ENCODE data around the gene ARFGEF3.
"Not testable (repeated sequence)": the region's sequence is repeated elsewhere in the genome, so short reads cannot be mapped to it uniquely, and the experiment has no call there.

ARFGEF3 gene

DNA sequence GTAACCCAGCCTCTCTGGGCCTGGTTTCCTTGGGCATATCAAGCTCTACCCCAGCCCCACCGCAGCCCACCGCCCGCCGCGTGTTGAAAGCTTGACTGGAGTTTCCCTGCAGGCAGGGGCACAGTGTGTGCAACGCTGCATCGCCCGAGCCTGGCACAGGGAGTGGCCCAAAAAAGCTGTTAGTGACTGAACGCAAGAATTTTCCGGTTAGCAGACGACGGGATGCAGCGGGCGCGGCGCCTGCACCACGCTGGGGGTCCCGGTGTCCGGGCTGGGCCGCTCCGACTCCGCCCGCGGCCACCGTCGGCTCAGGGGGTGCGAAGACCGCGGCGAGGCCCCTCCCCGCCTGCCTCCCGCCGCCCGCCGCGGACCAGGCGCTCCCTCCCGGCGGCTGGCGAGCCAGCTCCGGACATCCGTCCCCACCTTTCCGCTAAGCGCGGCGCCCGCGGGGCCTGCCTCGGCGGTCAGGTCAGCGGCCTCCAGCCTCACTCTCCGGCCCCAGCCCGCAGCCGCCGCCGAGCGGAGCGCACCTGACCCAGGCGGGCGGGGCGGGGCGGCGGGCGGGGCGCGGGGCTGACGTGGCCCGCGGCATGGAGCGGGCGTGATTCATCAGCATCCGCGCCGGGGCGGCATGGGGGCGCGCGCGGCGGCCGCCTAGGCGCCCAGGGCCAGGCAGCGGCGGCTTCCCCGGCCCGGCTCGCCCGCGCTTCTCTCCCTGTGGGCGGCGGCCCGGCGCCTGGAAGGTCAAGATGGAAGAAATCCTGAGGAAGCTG, at the start of gene ARFGEF3:
ARFGEF3 (plus strand) TSS at position 602 of the 773 bp plus-strand sequence; CDS start at position 750, 148 bp downstream.
- DNase-seq = peak in 1 of 2 donors; percentile 26

DNA sequence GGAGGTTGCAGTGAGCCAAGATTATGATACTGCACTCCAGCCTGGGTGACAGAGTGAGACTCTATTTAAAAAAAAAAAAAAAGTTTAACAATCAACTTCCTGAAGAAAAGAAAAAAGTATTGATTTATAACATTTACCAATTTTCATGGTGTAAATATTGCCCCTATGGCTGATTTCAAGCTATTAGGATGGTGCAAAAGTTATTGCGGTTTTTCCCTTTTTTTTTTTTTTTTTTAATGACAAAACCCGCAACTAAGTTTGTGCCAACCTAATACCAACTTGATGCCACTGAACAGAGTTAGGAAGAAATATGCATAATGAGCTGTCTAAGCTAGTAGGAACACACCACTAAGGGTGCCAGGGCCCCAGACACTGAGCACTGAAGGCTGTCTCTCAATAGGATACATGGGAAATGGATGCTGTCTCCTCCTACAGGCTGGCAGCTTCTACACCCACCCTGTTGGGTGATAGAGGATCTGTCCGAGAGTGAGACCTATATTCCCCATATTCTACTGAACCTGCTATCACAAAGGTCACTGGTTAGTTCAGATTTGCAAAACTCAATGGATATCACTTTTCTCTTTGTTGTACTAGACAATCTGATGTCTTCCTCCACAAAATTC, 48.0 kb upstream of the ARFGEF3 start:
- DNase-seq = no peak

DNA sequence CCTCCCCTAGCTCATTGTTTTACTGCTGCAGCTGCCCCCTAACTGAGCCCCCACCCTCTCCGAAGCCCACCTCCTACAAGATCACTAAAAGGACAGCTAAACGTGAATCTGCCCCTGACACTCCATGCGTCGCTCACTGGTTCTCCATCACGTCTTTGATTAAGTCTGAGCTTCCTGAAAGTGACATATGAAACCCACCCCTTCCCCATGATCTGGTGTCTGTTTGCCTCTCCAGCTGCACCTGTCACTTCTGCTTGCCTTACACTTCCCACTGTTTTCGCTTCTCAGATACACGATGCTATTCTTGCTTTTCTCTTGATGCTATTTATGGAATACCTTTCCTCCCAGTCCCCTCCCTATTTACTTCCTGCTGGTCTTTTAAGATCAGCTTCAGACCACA, 46.5 kb upstream of the ARFGEF3 start:
- no peak for DNase-seq

- DNase-seq = peak; percentile 46 to 71
These were observed 45.7 kb upstream of the ARFGEF3 start for GRCh38 chr6:138115877-138116660.

- DNase-seq = no peak
These were observed 45.1 kb upstream of the ARFGEF3 start for GRCh38 chr6:138116661-138116999.

GRCh38 chr6:138117376-138117914, 44.3 kb upstream of the ARFGEF3 start:
- no peak for DNase-seq

DNA sequence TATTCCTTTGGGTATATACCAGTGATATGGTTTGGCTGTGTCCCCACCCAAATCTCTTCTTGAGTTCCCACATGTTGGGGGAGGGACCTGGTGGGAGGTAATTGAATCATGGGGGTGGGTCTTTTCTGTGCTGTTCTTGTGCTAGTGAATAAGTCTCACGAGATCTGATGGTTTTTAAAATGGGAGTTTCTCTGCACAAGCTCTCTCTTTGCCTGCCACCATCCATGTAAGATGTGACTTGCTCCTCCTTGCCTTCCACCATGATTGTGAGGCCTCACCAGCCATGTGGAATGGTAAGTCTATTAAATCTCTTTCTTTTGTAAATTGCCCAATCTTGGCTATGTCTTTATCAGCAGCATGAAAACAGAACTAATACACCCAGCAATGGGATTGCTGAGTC, 42.5 kb upstream of the ARFGEF3 start:
- not testable (repeated sequence) for DNase-seq

GRCh38 chr6:138119976-138120375, 41.8 kb upstream of the ARFGEF3 start:
- DNase-seq = no peak

DNA sequence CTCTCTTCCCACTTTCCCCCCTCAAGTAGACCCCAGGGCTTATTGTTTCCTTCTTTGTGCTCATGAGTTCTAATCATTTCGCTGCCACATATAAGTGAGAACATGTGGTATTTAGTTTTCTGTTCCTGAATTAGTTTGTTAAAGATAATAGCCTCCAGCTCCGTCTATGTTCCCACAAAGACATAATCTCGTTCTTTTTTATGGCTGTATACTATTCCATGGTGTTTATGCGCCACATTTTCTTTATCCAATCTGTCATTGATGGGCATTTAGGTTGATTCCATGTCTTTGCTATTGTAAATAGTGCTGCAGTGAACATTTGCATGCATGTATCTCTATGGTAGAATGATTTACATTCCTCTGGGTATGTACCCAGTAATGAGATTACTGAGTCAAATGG, 37.6 kb upstream of the ARFGEF3 start:
- DNase-seq = no peak

DNA sequence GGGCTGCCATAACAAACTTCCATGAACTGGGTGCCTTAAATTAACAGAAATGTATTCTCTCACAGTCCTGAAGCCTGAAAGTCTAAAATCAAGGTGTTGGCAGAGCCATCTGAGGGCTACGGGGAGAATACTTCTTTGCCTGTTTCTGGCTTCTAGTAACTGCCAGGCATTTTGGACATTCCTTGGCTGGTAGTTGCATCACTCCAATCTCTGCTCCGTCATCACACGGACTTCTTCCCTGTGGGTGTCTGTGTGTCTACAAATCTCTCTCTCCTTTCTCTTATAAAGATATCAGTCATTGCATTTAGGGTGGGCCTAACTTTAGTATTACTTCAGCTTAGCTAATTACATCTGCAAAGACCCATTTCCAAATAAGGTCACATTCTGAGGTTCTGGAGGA, 33.6 kb upstream of the ARFGEF3 start:
- no peak for DNase-seq

- no peak for DNase-seq
These were observed 32.5 kb upstream of the ARFGEF3 start for GRCh38 chr6:138129190-138129589.

DNA sequence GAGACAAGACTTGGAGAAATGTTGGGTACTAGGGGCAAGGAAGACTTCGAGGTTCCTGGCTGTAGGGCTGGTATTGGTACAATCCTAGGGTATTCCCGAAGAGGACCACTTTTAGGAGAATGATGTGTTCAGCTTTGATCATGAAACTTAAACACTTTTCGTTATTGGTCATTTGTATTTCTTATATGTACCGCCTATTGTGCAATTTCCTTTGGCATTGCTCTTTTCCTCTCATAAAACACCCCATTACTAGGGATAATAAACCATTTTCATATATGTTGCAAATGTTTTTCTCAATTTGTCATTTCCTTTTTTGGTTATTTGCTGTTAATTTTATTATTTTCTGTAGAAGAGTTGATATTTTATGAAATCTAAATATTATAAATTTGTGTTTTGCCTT, 18.9 kb upstream of the ARFGEF3 start:
- no peak for DNase-seq

DNA sequence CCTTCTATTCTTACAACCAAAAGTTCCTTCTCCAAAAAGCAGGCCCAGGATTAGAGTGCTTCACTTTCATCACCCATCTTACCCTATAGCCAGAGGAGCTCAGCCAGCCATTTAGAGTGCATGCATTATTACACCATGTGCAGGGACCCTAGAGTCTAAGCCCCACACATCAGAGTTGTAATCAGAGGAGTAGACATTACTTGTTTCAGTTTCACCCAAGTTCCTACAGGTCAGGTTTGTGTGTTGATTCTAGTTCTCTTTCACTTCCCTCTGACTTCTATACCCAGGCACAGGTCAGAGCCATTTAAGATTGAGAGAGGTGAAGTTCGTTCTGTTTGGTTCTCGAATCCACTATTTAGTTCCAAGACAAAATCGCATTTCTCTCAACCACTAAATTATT, 16.3 kb upstream of the ARFGEF3 start:
- DNase-seq = no peak

GRCh38 chr6:138146544-138146943, 15.2 kb upstream of the ARFGEF3 start:
- DNase-seq = no peak

DNA sequence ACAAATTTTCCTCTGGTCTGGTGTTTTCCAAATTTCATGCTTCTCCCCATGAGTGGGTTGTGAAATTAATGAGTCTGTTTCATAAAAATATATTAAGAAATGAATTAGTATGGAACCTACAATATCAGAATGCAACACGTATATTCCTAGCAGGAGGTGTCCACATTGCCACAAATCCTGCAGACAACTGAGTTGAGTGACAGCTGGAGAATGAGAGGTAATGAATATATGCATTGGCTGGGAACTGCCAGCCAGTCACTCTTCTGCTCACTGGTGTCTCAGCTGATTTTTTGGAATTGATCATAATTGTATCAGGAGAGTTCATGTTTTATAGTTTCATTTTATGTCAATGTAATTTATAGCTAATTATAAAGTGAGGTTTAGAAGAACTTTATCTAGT, 6.3 kb upstream of the ARFGEF3 start:
- no peak for DNase-seq

- DNase-seq = no peak
These were observed 3.6 kb upstream of the ARFGEF3 start for GRCh38 chr6:138157986-138158638.

GRCh38 chr6:138159246-138159645, 2.5 kb upstream of the ARFGEF3 start:
- no peak for DNase-seq

DNA sequence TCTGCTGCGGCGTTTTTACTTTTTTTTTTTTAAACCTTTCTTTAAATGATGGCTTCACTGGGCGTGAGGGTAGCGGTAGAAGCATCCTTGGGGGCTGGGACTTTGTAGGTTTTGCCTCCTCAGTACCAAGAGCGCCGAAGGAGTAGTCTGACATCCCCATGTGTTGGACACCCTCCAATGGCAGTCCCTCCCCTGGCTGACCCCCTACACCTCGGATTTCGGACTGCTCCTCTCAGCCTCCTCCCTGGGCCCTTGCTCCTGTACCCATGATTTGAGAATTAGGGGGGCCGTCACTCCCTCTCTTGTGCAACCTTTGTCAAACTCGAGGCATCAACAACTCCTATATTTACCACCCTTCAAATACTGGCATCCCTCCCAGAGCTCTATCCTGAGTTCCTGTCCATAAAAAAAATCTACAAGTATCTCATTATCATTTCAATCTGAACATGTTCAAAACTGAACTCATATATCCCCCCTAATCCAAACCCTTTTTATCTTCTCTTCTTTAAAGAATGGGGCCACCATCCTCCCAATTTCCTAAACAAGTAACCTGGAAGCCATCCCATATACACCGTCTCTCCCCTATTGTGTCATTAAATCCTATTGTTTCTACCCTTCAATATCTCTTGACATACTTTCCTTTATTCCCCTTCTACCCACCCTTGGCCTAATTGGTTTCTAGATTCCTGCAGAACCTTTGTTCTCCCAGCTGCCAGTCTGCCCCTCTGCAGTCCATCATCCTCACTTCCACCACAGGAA, 1.2 kb upstream of the ARFGEF3 start:
- no peak for DNase-seq

DNA sequence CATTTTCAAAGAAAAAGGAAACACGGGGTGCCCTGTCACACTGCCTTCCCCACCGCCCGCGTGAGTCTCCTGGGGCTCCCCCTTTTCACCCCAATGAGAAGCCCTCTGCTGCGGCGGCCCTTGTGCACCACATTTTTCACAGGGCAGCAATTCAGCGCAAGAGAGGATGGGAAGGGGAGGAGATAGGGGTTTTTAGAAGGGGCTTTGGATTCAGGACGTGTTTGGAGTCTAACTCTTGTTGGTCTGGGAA, 726 bp upstream of the ARFGEF3 start:
- DNase-seq = no peak

- DNase-seq = no peak
These were observed 594 bp downstream of the ARFGEF3 start for GRCh38 chr6:138162111-138162954.

GRCh38 chr6:138162955-138163575, 1.3 kb downstream of the ARFGEF3 start:
- DNase-seq = no peak

Data from CD4-positive, alpha-beta T cell treated with Interleukin-4 for 1 hour (primary cell).